Measurements from ENCODE around the gene GPRC5D. TPM values are rescaled to one million over a fixed set of nuclear protein-coding genes. Genes with fewer than 3 reads are reported as not detected.

The GPRC5D gene
- polyA plus RNA-seq, 2 donors: 0.31 to 0.69 TPM

GRCh38 chr12:12896260-12896659, 55.7 kb downstream of the GPRC5D start:
- Histone ChIP-seq H3K36me3 (ENCODE audit: control insufficient read depth in 2 of 2, insufficient read depth in 2 of 2, low read length in 1 of 2) (no peaks in the 10 kb centered on the region), H3K27me3 (ENCODE audit: control insufficient read depth in 1 of 2, insufficient read depth in 2 of 2, low read length in 2 of 2) (no peaks in the 10 kb centered on the region), H3K9me3 (ENCODE audit: control insufficient read depth in 2 of 2, insufficient read depth in 1 of 2, low read depth in 1 of 2, low read length in 1 of 2) (no peaks in the 10 kb centered on the region), H3K4me3 (ENCODE audit: low read depth in 1 of 2, low read length in 2 of 2) (no peak overlapping the region), H3K4me1 (ENCODE audit: control insufficient read depth in 2 of 2, insufficient read depth in 2 of 2, low read length in 1 of 2) (peaks cover 0 to 8% of the 10 kb centered on the region in 2 donors), H3K27ac (ENCODE audit: low read depth in 2 of 2, low read length in 1 of 2) (no peak overlapping the region)
- WGBS, 2 donors: 39 to 50% methylated on average over 2 of the region's 2 CpGs

GRCh38 chr12:12893438-12893837, 58.5 kb downstream of the GPRC5D start:
- H3K27ac ChIP-seq (ENCODE audit: low read depth in 2 of 2, low read length in 1 of 2): no peak overlapping the region

GRCh38 chr12:12892681-12893141, 59.3 kb downstream of the GPRC5D start:
- H3K27ac ChIP-seq (ENCODE audit: low read depth in 2 of 2, low read length in 1 of 2): no peak overlapping the region
- peak overlapping the region; percentile 29 to 61 for H3K4me3 ChIP-seq (ENCODE audit: low read depth in 1 of 2, low read length in 2 of 2)
- H3K36me3 ChIP-seq (ENCODE audit: control insufficient read depth in 2 of 2, insufficient read depth in 2 of 2, low read length in 1 of 2): no peaks in the 10 kb centered on the region
- H3K27me3 ChIP-seq (ENCODE audit: control insufficient read depth in 1 of 2, insufficient read depth in 2 of 2, low read length in 2 of 2): no peaks in the 10 kb centered on the region
- no peaks in the 10 kb centered on the region for H3K9me3 ChIP-seq (ENCODE audit: control insufficient read depth in 2 of 2, insufficient read depth in 1 of 2, low read depth in 1 of 2, low read length in 1 of 2)
- 52 to 66% methylated on average over 10 of the region's 10 CpGs for WGBS, 2 donors
- peaks cover 0 to 6% of the 10 kb centered on the region in 2 donors for H3K4me1 ChIP-seq (ENCODE audit: control insufficient read depth in 2 of 2, insufficient read depth in 2 of 2, low read length in 1 of 2)

More at GRCh38 chr12:12893438-12893837, 58.5 kb downstream of the GPRC5D start:
- Histone ChIP-seq H3K4me3 (ENCODE audit: low read depth in 1 of 2, low read length in 2 of 2) (peak overlapping the region in 1 of 2 donors; percentile 61), H3K4me1 (ENCODE audit: control insufficient read depth in 2 of 2, insufficient read depth in 2 of 2, low read length in 1 of 2) (peaks cover 0 to 6% of the 10 kb centered on the region in 2 donors), H3K36me3 (ENCODE audit: control insufficient read depth in 2 of 2, insufficient read depth in 2 of 2, low read length in 1 of 2) (no peaks in the 10 kb centered on the region), H3K9me3 (ENCODE audit: control insufficient read depth in 2 of 2, insufficient read depth in 1 of 2, low read depth in 1 of 2, low read length in 1 of 2) (no peaks in the 10 kb centered on the region), H3K27me3 (ENCODE audit: control insufficient read depth in 1 of 2, insufficient read depth in 2 of 2, low read length in 2 of 2) (no peaks in the 10 kb centered on the region)
- WGBS, 2 donors: 96% methylated on average over 5 of the region's 5 CpGs

GRCh38 chr12:12891881-12892355, 60.1 kb downstream of the GPRC5D start:
- H3K36me3 ChIP-seq (ENCODE audit: control insufficient read depth in 2 of 2, insufficient read depth in 2 of 2, low read length in 1 of 2): no peaks in the 10 kb centered on the region
- no peak overlapping the region for H3K27ac ChIP-seq (ENCODE audit: low read depth in 2 of 2, low read length in 1 of 2)
- H3K27me3 ChIP-seq (ENCODE audit: control insufficient read depth in 1 of 2, insufficient read depth in 2 of 2, low read length in 2 of 2): no peaks in the 10 kb centered on the region
- H3K9me3 ChIP-seq (ENCODE audit: control insufficient read depth in 2 of 2, insufficient read depth in 1 of 2, low read depth in 1 of 2, low read length in 1 of 2): no peaks in the 10 kb centered on the region
- peaks cover 0 to 6% of the 10 kb centered on the region in 2 donors for H3K4me1 ChIP-seq (ENCODE audit: control insufficient read depth in 2 of 2, insufficient read depth in 2 of 2, low read length in 1 of 2)
- H3K4me3 ChIP-seq (ENCODE audit: low read depth in 1 of 2, low read length in 2 of 2): peak overlapping the region in 1 of 2 donors; percentile 61
- WGBS, 2 donors: 46 to 47% methylated on average over 7 of the region's 7 CpGs

- H3K27me3 ChIP-seq (ENCODE audit: control insufficient read depth in 1 of 2, insufficient read depth in 2 of 2, low read length in 2 of 2): no peaks in the 10 kb centered on the region
- H3K27ac ChIP-seq (ENCODE audit: low read depth in 2 of 2, low read length in 1 of 2): peak within 1 kb of the TSS; percentile 67 to 77
- H3K36me3 ChIP-seq (ENCODE audit: control insufficient read depth in 2 of 2, insufficient read depth in 2 of 2, low read length in 1 of 2): no peaks in the 10 kb centered on the region
- peaks cover 0 to 6% of the 10 kb centered on the region in 2 donors for H3K4me1 ChIP-seq (ENCODE audit: control insufficient read depth in 2 of 2, insufficient read depth in 2 of 2, low read length in 1 of 2)
- WGBS, 2 donors: 2 to 3% methylated on average over 41 to 50 of the region's 50 CpGs
- peak within 1 kb of the TSS; percentile 48 to 61 for H3K4me3 ChIP-seq (ENCODE audit: low read depth in 1 of 2, low read length in 2 of 2)
- H3K9me3 ChIP-seq (ENCODE audit: control insufficient read depth in 2 of 2, insufficient read depth in 1 of 2, low read depth in 1 of 2, low read length in 1 of 2): no peaks in the 10 kb centered on the region
These were observed 60.7 kb downstream of the GPRC5D start, which contains the start of gene GPRC5A for GRCh38 chr12:12891080-12891880. TSS of gene GPRC5A (plus strand) at chr12:12891562. CDS start at chr12:12908250, 16,688 bp downstream.

Other genes starting within 250 kb of the GPRC5D start
- 10 to 100 TPM; 17.5 to 26.2 TPM for gene CDKN1B, start 234.8 kb downstream of the GPRC5D start, polyA plus RNA-seq
- gene APOLD1, start 166.5 kb downstream of the GPRC5D start, polyA plus RNA-seq: 1 to 10 TPM in 1 of 2 donors, under 1 TPM in 1; 0.77 to 2.4 TPM
- gene DDX47, start 138.8 kb downstream of the GPRC5D start, polyA plus RNA-seq: 10 to 100 TPM; 17.7 to 33.4 TPM
- gene GPRC5A, start 60.6 kb downstream of the GPRC5D start, polyA plus RNA-seq: 10 to 100 TPM; 15.0 to 15.4 TPM
- gene HEBP1, start 48.1 kb upstream of the GPRC5D start, polyA plus RNA-seq: 10 to 100 TPM; 28.6 to 39.1 TPM
- gene FAM234B, start 92.2 kb upstream of the GPRC5D start, polyA plus RNA-seq: 1 to 10 TPM in 1 of 2 donors, under 1 TPM in 1; 0.84 to 1.1 TPM
- under 1 TPM in 1 of 2 donors, not detected in 1; 0.04 TPM for gene GSG1, start 151.5 kb upstream of the GPRC5D start, polyA plus RNA-seq
- 1,000 to 10,000 TPM; 1,597 to 1,599 TPM for gene EMP1, start 244.6 kb upstream of the GPRC5D start, polyA plus RNA-seq

Data from esophagus (tissue), 2 donors.